Mesothelial cell of epicardium (in vitro differentiated cells): ENCODE results near the gene EIF3I. TPM values are rescaled to one million over a fixed set of nuclear protein-coding genes. Genes with fewer than 3 reads are reported as not detected.

Experiments
- DNase-seq, 2 experiments: peaks; one replicate each; pipeline ENCODE4 v3.0.0; 2021; ENCODE audit warnings: low spot score in 2 of 2; ENCODE audit not compliant: unreplicated experiment in 2 of 2
- H3K27ac Mint-ChIP-seq: 2 replicates; pipeline ENCODE4 v1.8.0; 2021; ENCODE audit warnings: mixed read lengths
- H3K27me3 Mint-ChIP-seq: 2 replicates; pipeline ENCODE4 v1.8.0; 2021; ENCODE audit warnings: low read depth, mixed read lengths
- H3K36me3 Mint-ChIP-seq: 2 replicates; pipeline ENCODE4 v1.8.0; 2021; ENCODE audit warnings: mixed read lengths
- H3K4me1 Mint-ChIP-seq: 2 replicates; pipeline ENCODE4 v1.8.0; 2021; ENCODE audit warnings: mixed read lengths
- H3K4me3 Mint-ChIP-seq: 2 replicates; pipeline ENCODE4 v1.8.0; 2021; ENCODE audit warnings: mild to moderate bottlenecking, moderate library complexity, mixed read lengths
- H3K9me3 Mint-ChIP-seq: 2 replicates; pipeline ENCODE4 v1.8.0; 2021; ENCODE audit warnings: mixed read lengths
- total RNA-seq: library from RNA; stranded (reverse); gene quantifications from 3 replicates; pipeline ENCODE4 v1.2.1, GENCODE V29; 2021
- TF ChIP-seq, protein P1 (sequence below): fragments of 200-600 bp; sonication (generic); IDR thresholded peaks from one replicate; pipeline ENCODE4 v1.5.0; 2021; ENCODE audit warnings: antibody characterized with exemption; ENCODE audit not compliant: unreplicated experiment

The EIF3I gene
- total RNA-seq, 1 donor from 2014 or later, result 146 TPM

DNA sequence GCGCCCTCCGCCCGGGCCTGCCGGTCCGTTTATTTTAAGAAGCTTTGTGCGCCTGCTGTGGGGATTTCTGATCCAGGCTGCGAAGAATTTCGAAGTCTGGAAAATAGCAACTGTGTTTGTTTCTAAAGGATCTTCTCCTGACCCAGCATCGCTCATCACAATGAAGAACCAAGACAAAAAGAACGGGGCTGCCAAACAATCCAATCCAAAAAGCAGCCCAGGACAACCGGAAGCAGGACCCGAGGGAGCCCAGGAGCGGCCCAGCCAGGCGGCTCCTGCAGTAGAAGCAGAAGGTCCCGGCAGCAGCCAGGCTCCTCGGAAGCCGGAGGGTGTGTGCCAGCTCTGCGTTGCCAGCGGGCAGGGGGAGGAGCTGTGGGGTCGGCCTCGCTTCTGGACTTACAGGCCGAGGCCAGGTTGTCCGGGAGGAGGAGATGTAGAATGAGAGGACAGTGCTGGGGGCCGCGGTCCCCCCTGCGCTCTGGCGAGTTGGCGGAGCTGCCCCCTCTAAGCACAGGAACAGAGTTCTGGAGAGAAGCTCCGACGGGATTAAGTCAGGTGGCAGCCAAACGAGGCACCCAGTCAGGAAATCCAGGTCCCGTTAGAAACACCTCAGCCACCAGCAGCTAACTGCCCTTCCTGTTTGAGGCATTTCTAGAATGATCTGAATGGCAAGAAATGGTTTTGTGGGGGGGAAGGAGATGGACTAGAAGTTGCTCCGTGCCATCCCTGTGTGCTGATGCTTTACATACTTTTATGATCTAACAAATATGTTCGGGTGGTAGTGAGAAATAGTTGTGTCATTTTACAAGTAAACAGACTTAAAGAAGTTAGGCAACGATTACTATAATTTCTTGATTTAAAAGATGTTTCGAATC, 41.8 kb upstream of the EIF3I start:
- peak in 1 of 2 experiments; percentile 64 for DNase-seq
- peak overlapping the region; percentile 97 for H3K27ac Mint-ChIP-seq
- peaks cover 33% of the 10 kb centered on the region for H3K4me1 Mint-ChIP-seq
- peaks cover 19% of the 10 kb centered on the region for H3K36me3 Mint-ChIP-seq
- no peaks in the 10 kb centered on the region for H3K27me3 Mint-ChIP-seq
- peak overlapping the region; percentile 83 for H3K4me3 Mint-ChIP-seq
- TF ChIP-seq, protein P1, sequence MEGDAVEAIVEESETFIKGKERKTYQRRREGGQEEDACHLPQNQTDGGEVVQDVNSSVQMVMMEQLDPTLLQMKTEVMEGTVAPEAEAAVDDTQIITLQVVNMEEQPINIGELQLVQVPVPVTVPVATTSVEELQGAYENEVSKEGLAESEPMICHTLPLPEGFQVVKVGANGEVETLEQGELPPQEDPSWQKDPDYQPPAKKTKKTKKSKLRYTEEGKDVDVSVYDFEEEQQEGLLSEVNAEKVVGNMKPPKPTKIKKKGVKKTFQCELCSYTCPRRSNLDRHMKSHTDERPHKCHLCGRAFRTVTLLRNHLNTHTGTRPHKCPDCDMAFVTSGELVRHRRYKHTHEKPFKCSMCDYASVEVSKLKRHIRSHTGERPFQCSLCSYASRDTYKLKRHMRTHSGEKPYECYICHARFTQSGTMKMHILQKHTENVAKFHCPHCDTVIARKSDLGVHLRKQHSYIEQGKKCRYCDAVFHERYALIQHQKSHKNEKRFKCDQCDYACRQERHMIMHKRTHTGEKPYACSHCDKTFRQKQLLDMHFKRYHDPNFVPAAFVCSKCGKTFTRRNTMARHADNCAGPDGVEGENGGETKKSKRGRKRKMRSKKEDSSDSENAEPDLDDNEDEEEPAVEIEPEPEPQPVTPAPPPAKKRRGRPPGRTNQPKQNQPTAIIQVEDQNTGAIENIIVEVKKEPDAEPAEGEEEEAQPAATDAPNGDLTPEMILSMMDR, result no peak
- H3K9me3 Mint-ChIP-seq, result no peaks in the 10 kb centered on the region

- Mint-ChIP-seq H3K4me1 (peaks cover 33% of the 10 kb centered on the region), H3K36me3 (peaks cover 21% of the 10 kb centered on the region), H3K27me3 (no peaks in the 10 kb centered on the region), H3K9me3 (no peaks in the 10 kb centered on the region), H3K4me3 (peak overlapping the region; percentile 83), H3K27ac (peak overlapping the region; percentile 97)
- TF ChIP-seq, protein P1, result no peak
- no peak for DNase-seq
Measured at GRCh38 chr1:32181065-32181464, 41.1 kb upstream of the EIF3I start.

GRCh38 chr1:32181563-32181962, 40.6 kb upstream of the EIF3I start:
- H3K36me3 Mint-ChIP-seq, result peaks cover 26% of the 10 kb centered on the region
- TF ChIP-seq, protein P1, result no peak
- peak overlapping the region; percentile 83 for H3K4me3 Mint-ChIP-seq
- H3K27ac Mint-ChIP-seq, result peak overlapping the region; percentile 97
- no peaks in the 10 kb centered on the region for H3K27me3 Mint-ChIP-seq
- H3K4me1 Mint-ChIP-seq, result peaks cover 33% of the 10 kb centered on the region
- no peak for DNase-seq
- no peaks in the 10 kb centered on the region for H3K9me3 Mint-ChIP-seq

GRCh38 chr1:32182060-32182459, 40.1 kb upstream of the EIF3I start:
- TF ChIP-seq, protein P1, result no peak
- Mint-ChIP-seq H3K4me3 (peak overlapping the region; percentile 22), H3K9me3 (no peaks in the 10 kb centered on the region), H3K27me3 (no peaks in the 10 kb centered on the region), H3K27ac (peak overlapping the region; percentile 21), H3K36me3 (peaks cover 27% of the 10 kb centered on the region), H3K4me1 (peaks cover 33% of the 10 kb centered on the region)
- no peak for DNase-seq

- Mint-ChIP-seq H3K9me3 (no peaks in the 10 kb centered on the region), H3K27me3 (no peaks in the 10 kb centered on the region), H3K36me3 (peaks cover 35% of the 10 kb centered on the region), H3K27ac (no peak overlapping the region), H3K4me3 (no peak overlapping the region), H3K4me1 (peaks cover 29% of the 10 kb centered on the region)
- DNase-seq, result no peak
- TF ChIP-seq, protein P1, result no peak
Measured at GRCh38 chr1:32184650-32185049, 37.6 kb upstream of the EIF3I start.
